ENCODE measurements around the gene APLP2.
"Not testable (repeated sequence)": the region's sequence is repeated elsewhere in the genome, so short reads cannot be mapped to it uniquely, and the experiment has no call there.

Gene APLP2

DNA sequence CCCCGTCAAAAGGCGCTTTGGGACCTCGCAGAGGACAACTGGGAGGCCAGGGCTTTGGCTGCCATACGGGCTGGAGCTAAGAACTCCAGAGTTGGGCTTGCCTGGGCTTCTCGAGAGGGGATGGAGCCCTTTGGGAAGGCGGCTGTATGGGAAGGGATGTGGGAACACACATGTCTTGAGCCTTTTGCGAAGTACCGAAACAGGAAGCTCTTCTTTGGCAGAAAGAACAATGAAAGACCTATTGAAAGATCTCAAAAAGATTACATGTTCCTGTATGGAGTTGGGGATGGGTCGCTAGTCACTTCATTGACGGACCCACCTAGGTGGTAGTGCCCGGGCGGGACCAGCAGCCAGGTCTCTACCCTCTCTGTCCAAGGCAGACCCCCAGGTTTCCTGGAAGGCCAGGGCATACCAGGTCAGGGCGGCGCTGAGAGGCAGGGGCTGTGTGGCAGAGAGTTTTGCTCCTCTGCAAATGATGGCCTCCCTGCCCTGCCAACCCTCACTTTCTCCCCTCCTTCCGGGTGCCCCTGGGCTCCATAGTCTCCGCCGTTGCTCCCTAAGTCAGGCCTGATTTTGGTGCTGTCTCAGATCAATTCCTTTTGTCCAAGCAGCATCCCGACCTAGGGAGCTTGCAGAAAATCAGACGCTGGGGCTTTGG, 90.9 kb downstream of the APLP2 start:
- H3K9me3 Mint-ChIP-seq: no peaks in the 10 kb centered on the region
- H3K4me3 Mint-ChIP-seq: peak overlapping the region; percentile 30
- H3K27ac Mint-ChIP-seq: no peak overlapping the region
- H3K4me1 Mint-ChIP-seq (ENCODE audit: low read depth): peaks cover 1% of the 10 kb centered on the region
- no peak for DNase-seq (ENCODE audit: low spot score)
- H3K36me3 Mint-ChIP-seq (ENCODE audit: low read depth): no peaks in the 10 kb centered on the region
- peaks cover 59% of the 10 kb centered on the region for H3K27me3 Mint-ChIP-seq (ENCODE audit: low read depth)

GRCh38 chr11:130161441-130162145, 91.9 kb downstream of the APLP2 start:
- H3K27ac Mint-ChIP-seq: no peak overlapping the region
- H3K4me1 Mint-ChIP-seq (ENCODE audit: low read depth): peaks cover 1% of the 10 kb centered on the region
- no peak for DNase-seq (ENCODE audit: low spot score)
- no peaks in the 10 kb centered on the region for H3K9me3 Mint-ChIP-seq
- peaks cover 61% of the 10 kb centered on the region for H3K27me3 Mint-ChIP-seq (ENCODE audit: low read depth)
- H3K36me3 Mint-ChIP-seq (ENCODE audit: low read depth): no peaks in the 10 kb centered on the region
- H3K4me3 Mint-ChIP-seq: no peak overlapping the region

DNA sequence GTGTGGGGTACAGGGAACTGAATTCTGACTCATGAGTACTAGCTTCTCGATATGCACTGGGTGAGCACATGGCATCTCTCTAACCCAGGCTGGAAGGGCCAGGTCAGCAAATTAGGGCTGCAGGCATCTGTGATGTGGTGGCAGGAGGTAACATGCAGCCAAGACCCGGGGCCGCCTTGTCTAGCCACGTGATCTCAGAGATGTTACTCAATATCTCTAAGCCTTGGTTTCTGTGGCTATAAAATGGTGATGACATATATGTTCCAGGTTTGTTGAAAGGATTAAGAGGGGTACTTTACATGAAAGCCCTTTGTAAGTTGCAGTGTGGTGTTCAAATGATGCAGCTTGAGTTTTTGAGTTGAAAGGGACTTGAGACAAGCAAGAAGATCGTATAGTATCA, 93.0 kb downstream of the APLP2 start:
- Mint-ChIP-seq H3K9me3 (no peaks in the 10 kb centered on the region), H3K4me3 (no peak overlapping the region), H3K27me3 (ENCODE audit: low read depth) (peaks cover 57% of the 10 kb centered on the region), H3K27ac (no peak overlapping the region), H3K36me3 (ENCODE audit: low read depth) (no peaks in the 10 kb centered on the region), H3K4me1 (ENCODE audit: low read depth) (peaks cover 1% of the 10 kb centered on the region)
- DNase-seq (ENCODE audit: low spot score): no peak

GRCh38 chr11:130163346-130164220, 93.9 kb downstream of the APLP2 start:
- Mint-ChIP-seq H3K27ac (no peak overlapping the region), H3K27me3 (ENCODE audit: low read depth) (peaks cover 52% of the 10 kb centered on the region), H3K9me3 (no peaks in the 10 kb centered on the region), H3K4me1 (ENCODE audit: low read depth) (peaks cover 1% of the 10 kb centered on the region), H3K4me3 (no peak overlapping the region), H3K36me3 (ENCODE audit: low read depth) (no peaks in the 10 kb centered on the region)
- no peak for DNase-seq (ENCODE audit: low spot score)

GRCh38 chr11:130164221-130164570, 94.5 kb downstream of the APLP2 start:
- Mint-ChIP-seq H3K4me3 (no peak overlapping the region), H3K36me3 (ENCODE audit: low read depth) (no peaks in the 10 kb centered on the region), H3K9me3 (no peaks in the 10 kb centered on the region), H3K27me3 (ENCODE audit: low read depth) (peaks cover 47% of the 10 kb centered on the region), H3K4me1 (ENCODE audit: low read depth) (no peaks in the 10 kb centered on the region), H3K27ac (no peak overlapping the region)
- DNase-seq (ENCODE audit: low spot score): no peak

- H3K27me3 Mint-ChIP-seq (ENCODE audit: low read depth): peaks cover 42% of the 10 kb centered on the region
- no peak for DNase-seq (ENCODE audit: low spot score)
Observed at GRCh38 chr11:130165601-130166456, 96.1 kb downstream of the APLP2 start.

DNA sequence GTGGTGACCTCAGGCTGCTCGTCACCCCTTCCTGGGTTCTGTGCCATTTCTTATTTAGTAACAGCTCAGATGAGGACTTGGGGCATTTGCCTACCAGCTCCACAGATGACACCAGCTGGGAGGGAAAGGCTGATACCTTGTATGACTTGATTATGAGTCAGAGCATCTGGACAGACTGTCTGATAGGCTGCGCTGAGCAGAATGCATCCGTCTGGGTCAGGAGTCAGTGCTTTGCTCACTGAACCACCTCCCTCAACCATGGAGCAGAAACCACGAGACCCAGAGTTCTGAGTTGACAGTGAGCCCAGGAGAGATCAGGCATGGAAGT, 96.7 kb downstream of the APLP2 start:
- DNase-seq (ENCODE audit: low spot score): no peak
- Mint-ChIP-seq H3K4me3 (no peak overlapping the region), H3K4me1 (ENCODE audit: low read depth) (no peaks in the 10 kb centered on the region), H3K36me3 (ENCODE audit: low read depth) (no peaks in the 10 kb centered on the region), H3K9me3 (no peaks in the 10 kb centered on the region), H3K27ac (no peak overlapping the region), H3K27me3 (ENCODE audit: low read depth) (peaks cover 36% of the 10 kb centered on the region)

More at GRCh38 chr11:130165601-130166456, 96.1 kb downstream of the APLP2 start:
- Mint-ChIP-seq H3K4me1 (ENCODE audit: low read depth) (no peaks in the 10 kb centered on the region), H3K9me3 (no peaks in the 10 kb centered on the region), H3K27ac (no peak overlapping the region), H3K36me3 (ENCODE audit: low read depth) (no peaks in the 10 kb centered on the region), H3K4me3 (no peak overlapping the region)

DNA sequence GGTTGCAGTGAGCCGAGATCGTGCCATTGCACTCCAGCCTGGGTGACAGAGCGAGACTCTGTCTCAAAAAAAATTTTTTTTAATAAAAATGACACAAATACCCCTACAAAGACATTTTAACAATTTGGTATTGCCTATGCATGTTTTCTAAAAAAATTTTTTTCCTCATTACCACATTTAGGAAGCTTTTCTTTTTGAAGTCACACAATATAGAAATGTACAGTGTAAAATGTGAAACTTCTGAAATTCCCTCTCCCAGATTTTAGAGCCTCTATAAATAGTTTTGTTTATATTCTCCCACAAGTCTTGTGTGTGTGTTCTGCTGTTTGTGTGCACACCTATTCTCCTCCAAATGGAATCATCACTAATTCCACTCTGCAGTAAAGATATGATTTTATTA, 97.5 kb downstream of the APLP2 start:
- Mint-ChIP-seq H3K4me3 (no peak overlapping the region), H3K9me3 (no peaks in the 10 kb centered on the region), H3K36me3 (ENCODE audit: low read depth) (no peaks in the 10 kb centered on the region), H3K4me1 (ENCODE audit: low read depth) (no peaks in the 10 kb centered on the region), H3K27me3 (ENCODE audit: low read depth) (peaks cover 29% of the 10 kb centered on the region), H3K27ac (no peak overlapping the region)
- no peak for DNase-seq (ENCODE audit: low spot score)

- Mint-ChIP-seq H3K4me1 (ENCODE audit: low read depth) (no peaks in the 10 kb centered on the region), H3K36me3 (ENCODE audit: low read depth) (no peaks in the 10 kb centered on the region), H3K27me3 (ENCODE audit: low read depth) (peaks cover 24% of the 10 kb centered on the region), H3K9me3 (no peaks in the 10 kb centered on the region), H3K4me3 (no peak overlapping the region), H3K27ac (no peak overlapping the region)
- DNase-seq (ENCODE audit: low spot score): no peak
Observed at GRCh38 chr11:130168105-130168504, 98.4 kb downstream of the APLP2 start.

DNA sequence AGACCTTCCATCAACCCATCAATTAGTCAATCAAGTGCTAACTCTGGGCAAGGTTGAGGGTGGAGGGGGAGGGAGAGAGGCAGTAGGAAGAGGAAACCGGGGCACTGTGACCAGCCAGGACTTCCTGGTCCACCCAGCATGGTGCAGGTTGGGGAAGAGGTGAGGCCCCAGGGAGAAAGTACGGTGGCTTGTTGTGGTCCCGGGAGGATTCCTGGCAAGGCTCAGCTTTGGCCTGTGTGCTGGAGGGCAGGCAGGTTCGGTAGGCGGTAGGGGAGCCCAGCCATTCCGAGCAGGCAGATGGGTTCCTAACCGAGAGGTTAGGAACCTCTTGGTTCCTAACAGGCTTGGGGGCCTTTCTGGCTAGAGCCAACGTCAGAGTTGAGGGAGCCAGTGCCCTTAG, 100.7 kb downstream of the APLP2 start:
- H3K9me3 Mint-ChIP-seq: peaks cover 6% of the 10 kb centered on the region
- H3K4me1 Mint-ChIP-seq (ENCODE audit: low read depth): no peaks in the 10 kb centered on the region
- no peak overlapping the region for H3K27ac Mint-ChIP-seq
- H3K27me3 Mint-ChIP-seq (ENCODE audit: low read depth): peaks cover 13% of the 10 kb centered on the region
- H3K4me3 Mint-ChIP-seq: no peak overlapping the region
- no peak for DNase-seq (ENCODE audit: low spot score)
- H3K36me3 Mint-ChIP-seq (ENCODE audit: low read depth): no peaks in the 10 kb centered on the region

DNA sequence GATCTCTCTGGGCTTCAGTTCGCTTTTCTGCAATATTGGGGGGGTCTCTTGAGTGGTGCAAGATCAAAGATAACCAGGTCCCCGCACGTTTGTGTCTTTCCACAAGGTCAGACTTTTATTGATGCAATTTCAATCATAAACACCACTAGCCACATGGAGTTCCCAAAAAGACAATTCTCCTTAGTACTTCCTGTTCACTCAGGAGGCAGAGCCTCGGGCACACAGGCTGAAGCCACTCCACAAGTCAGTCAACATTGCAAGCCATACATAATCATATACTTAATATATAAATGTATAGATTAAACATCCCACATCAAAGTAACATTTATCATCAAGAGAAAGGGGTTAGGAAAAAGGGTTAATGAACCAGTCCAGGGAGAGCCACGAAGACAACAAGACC, 101.8 kb downstream of the APLP2 start:
- no peak overlapping the region for H3K27ac Mint-ChIP-seq
- H3K4me3 Mint-ChIP-seq: no peak overlapping the region
- H3K27me3 Mint-ChIP-seq (ENCODE audit: low read depth): peaks cover 9% of the 10 kb centered on the region

DNA sequence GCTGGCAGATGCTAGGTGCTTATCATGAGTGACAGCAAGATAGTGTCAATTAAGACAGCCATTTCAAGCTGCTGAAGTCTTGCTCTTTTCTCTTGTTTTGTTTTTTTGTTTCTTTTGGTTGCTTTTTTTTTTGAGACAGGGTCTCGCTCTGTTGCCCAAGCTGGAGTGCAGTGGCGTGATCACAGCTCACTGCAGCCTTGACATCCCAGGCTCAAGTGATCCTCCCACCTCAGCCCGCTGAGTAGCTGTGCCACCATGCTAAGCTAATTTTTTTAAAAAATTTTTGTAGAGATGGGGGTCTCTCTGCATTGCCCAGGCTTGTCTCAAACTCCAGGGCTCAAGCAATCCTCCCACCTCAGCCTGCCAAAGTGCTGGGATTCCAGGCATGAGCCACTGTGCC, 102.3 kb downstream of the APLP2 start:
- H3K4me3 Mint-ChIP-seq; H3K4me1 Mint-ChIP-seq (ENCODE audit: low read depth); H3K36me3 Mint-ChIP-seq (ENCODE audit: low read depth); H3K27me3 Mint-ChIP-seq (ENCODE audit: low read depth); H3K9me3 Mint-ChIP-seq; DNase-seq (ENCODE audit: low spot score); H3K27ac Mint-ChIP-seq: not testable (repeated sequence)

More for the DNA sequence above, 101.8 kb downstream of the APLP2 start:
- Mint-ChIP-seq H3K36me3 (ENCODE audit: low read depth) (no peaks in the 10 kb centered on the region), H3K4me1 (ENCODE audit: low read depth) (no peaks in the 10 kb centered on the region), H3K9me3 (peaks cover 6% of the 10 kb centered on the region)
- no peak for DNase-seq (ENCODE audit: low spot score)

- Mint-ChIP-seq H3K9me3 (peaks cover 6% of the 10 kb centered on the region), H3K36me3 (ENCODE audit: low read depth) (no peaks in the 10 kb centered on the region), H3K4me3 (no peak overlapping the region), H3K27ac (no peak overlapping the region), H3K27me3 (ENCODE audit: low read depth) (no peaks in the 10 kb centered on the region), H3K4me1 (ENCODE audit: low read depth) (no peaks in the 10 kb centered on the region)
- DNase-seq (ENCODE audit: low spot score): no peak
Observed at GRCh38 chr11:130174642-130175041, 104.9 kb downstream of the APLP2 start.

All from T-helper 2 cell treated with Interferon-gamma antibody and Interleukin-4, amounts not matched to agents 5 μg/mL and 100 μg/mL, for 36 hours (primary cell).